ENCODE results near the gene ANP32E. TPM values are rescaled to one million over a fixed set of nuclear protein-coding genes. Genes with fewer than 3 reads are reported as not detected.

ANP32E gene
- total and polyA plus RNA-seq, 9 of the 15 experiments (the other 6 are each of a cell fraction or from before 2014, with no cell fraction given), result 60.4 to 197 (median 104) TPM

DNA sequence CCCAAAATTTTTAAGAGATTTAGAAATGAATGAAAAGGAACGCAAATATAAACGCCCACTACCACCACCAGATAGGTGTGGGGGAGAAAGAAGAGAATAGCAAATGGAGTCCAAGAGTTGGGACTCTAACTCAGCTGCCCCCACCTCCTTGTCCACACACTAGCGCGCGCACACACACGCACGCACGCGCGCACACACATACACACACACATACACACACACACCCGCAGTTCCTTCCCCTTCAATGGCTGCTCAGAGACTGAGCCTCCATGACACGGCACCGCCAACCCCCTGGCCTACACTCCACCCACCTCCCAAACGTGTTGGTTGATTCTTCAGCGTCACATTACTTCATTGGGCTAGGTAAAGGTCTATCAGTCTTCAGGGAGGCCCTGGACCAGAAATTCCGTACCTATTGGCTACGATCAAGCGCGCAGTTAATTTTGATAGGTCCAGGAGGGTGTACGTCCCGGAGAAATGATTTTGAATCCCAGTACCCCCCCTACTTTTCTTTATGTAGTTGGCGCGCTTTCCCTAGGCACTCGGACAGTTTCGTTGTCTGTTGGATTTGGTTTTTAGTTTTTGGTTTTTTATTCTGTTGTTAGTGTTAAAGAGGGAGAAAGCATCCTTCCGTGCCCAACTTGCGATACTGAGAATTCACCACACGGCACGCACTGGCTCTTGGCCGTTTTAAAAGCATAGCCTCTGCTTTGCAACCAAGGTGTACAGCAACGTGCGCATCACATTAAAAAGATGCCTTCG is at the start of gene ANP32E (continued):
- TF ChIP-seq, protein P1, sequence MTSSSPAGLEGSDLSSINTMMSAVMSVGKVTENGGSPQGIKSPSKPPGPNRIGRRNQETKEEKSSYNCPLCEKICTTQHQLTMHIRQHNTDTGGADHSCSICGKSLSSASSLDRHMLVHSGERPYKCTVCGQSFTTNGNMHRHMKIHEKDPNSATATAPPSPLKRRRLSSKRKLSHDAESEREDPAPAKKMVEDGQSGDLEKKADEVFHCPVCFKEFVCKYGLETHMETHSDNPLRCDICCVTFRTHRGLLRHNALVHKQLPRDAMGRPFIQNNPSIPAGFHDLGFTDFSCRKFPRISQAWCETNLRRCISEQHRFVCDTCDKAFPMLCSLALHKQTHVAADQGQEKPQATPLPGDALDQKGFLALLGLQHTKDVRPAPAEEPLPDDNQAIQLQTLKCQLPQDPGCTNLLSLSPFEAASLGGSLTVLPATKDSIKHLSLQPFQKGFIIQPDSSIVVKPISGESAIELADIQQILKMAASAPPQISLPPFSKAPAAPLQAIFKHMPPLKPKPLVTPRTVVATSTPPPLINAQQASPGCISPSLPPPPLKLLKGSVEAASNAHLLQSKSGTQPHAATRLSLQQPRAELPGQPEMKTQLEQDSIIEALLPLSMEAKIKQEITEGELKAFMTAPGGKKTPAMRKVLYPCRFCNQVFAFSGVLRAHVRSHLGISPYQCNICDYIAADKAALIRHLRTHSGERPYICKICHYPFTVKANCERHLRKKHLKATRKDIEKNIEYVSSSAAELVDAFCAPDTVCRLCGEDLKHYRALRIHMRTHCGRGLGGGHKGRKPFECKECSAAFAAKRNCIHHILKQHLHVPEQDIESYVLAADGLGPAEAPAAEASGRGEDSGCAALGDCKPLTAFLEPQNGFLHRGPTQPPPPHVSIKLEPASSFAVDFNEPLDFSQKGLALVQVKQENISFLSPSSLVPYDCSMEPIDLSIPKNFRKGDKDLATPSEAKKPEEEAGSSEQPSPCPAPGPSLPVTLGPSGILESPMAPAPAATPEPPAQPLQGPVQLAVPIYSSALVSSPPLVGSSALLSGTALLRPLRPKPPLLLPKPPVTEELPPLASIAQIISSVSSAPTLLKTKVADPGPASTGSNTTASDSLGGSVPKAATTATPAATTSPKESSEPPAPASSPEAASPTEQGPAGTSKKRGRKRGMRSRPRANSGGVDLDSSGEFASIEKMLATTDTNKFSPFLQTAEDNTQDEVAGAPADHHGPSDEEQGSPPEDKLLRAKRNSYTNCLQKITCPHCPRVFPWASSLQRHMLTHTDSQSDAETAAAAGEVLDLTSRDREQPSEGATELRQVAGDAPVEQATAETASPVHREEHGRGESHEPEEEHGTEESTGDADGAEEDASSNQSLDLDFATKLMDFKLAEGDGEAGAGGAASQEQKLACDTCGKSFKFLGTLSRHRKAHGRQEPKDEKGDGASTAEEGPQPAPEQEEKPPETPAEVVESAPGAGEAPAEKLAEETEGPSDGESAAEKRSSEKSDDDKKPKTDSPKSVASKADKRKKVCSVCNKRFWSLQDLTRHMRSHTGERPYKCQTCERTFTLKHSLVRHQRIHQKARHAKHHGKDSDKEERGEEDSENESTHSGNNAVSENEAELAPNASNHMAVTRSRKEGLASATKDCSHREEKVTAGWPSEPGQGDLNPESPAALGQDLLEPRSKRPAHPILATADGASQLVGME (CRISPR knock-in tag; IDR thresholded peaks at IDR 0.05), result no peak
- TF ChIP-seq ZNF263 (CRISPR knock-in tag; IDR thresholded peaks at IDR 0.05; ENCODE audit: borderline replicate concordance), result peak; percentile 34; the same call in 1 of the 2 replicates
- TF ChIP-seq, protein P2, sequence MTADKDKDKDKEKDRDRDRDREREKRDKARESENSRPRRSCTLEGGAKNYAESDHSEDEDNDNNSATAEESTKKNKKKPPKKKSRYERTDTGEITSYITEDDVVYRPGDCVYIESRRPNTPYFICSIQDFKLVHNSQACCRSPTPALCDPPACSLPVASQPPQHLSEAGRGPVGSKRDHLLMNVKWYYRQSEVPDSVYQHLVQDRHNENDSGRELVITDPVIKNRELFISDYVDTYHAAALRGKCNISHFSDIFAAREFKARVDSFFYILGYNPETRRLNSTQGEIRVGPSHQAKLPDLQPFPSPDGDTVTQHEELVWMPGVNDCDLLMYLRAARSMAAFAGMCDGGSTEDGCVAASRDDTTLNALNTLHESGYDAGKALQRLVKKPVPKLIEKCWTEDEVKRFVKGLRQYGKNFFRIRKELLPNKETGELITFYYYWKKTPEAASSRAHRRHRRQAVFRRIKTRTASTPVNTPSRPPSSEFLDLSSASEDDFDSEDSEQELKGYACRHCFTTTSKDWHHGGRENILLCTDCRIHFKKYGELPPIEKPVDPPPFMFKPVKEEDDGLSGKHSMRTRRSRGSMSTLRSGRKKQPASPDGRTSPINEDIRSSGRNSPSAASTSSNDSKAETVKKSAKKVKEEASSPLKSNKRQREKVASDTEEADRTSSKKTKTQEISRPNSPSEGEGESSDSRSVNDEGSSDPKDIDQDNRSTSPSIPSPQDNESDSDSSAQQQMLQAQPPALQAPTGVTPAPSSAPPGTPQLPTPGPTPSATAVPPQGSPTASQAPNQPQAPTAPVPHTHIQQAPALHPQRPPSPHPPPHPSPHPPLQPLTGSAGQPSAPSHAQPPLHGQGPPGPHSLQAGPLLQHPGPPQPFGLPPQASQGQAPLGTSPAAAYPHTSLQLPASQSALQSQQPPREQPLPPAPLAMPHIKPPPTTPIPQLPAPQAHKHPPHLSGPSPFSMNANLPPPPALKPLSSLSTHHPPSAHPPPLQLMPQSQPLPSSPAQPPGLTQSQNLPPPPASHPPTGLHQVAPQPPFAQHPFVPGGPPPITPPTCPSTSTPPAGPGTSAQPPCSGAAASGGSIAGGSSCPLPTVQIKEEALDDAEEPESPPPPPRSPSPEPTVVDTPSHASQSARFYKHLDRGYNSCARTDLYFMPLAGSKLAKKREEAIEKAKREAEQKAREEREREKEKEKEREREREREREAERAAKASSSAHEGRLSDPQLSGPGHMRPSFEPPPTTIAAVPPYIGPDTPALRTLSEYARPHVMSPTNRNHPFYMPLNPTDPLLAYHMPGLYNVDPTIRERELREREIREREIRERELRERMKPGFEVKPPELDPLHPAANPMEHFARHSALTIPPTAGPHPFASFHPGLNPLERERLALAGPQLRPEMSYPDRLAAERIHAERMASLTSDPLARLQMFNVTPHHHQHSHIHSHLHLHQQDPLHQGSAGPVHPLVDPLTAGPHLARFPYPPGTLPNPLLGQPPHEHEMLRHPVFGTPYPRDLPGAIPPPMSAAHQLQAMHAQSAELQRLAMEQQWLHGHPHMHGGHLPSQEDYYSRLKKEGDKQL (CRISPR knock-in tag; IDR thresholded peaks at IDR 0.05; ENCODE audit: borderline replicate concordance), result no peak
- peak; percentile 96 for TF ChIP-seq OTX1 (CRISPR knock-in tag; IDR thresholded peaks at IDR 0.05)
- no peak for TF ChIP-seq ZNF518B (CRISPR knock-in tag; IDR thresholded peaks at IDR 0.05)
- TF ChIP-seq NONO (IDR thresholded peaks at IDR 0.05; ENCODE audit: low read depth in 2 of 2, low read length in 1 of 2), result peak in 1 of 2 experiments; percentile 36; a peak in 1 of 4 replicates
- TF ChIP-seq NFE2 (IDR thresholded peaks at IDR 0.05; ENCODE audit: low read depth), result peak; percentile 61; the same call in 1 of the 2 replicates
- TF ChIP-seq, protein P3, sequence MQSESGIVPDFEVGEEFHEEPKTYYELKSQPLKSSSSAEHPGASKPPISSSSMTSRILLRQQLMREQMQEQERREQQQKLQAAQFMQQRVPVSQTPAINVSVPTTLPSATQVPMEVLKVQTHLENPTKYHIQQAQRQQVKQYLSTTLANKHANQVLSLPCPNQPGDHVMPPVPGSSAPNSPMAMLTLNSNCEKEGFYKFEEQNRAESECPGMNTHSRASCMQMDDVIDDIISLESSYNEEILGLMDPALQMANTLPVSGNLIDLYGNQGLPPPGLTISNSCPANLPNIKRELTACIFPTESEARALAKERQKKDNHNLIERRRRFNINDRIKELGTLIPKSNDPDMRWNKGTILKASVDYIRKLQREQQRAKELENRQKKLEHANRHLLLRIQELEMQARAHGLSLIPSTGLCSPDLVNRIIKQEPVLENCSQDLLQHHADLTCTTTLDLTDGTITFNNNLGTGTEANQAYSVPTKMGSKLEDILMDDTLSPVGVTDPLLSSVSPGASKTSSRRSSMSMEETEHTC (IDR thresholded peaks at IDR 0.05), result no peak

Measured in K562 (cell line).